SK-N-SH treated with all-trans-retinoic acid at 6 μM for 48 hours (cell line): ENCODE data around the gene MIOS.

ENCODE experiments used
- ATAC-seq: fragments of 200-7000 bp; cut with Tn5 transposase; 3 replicates; pipeline ENCODE4 v1.9.1; 2020; ENCODE audit warnings: mild to moderate bottlenecking, moderate library complexity
- ARNTL ChIP-seq: fragments of 450-650 bp; formaldehyde crosslinking; IDR thresholded peaks from 2 replicates; pipeline ENCODE4 v1.5.0; 2020; ENCODE audit warnings: low read depth, mild to moderate bottlenecking, moderate library complexity, borderline replicate concordance
- BACH2 ChIP-seq: fragments of 250-450 bp; sonication (Bioruptor Pico); IDR thresholded peaks from 2 replicates; pipeline ENCODE4 v1.9.0; 2021; ENCODE audit warnings: mild to moderate bottlenecking, borderline replicate concordance
- CREB5 ChIP-seq: fragments of 250-450 bp; sonication (Bioruptor Pico); IDR thresholded peaks from 2 replicates; pipeline ENCODE4 v1.5.1; 2020; ENCODE audit warnings: low read depth, mild to moderate bottlenecking, moderate library complexity
- CSDC2 ChIP-seq: fragments of 250-450 bp; sonication (Bioruptor Pico); IDR thresholded peaks from 2 replicates; pipeline ENCODE4 v1.5.0; 2020; ENCODE audit warnings: mild to moderate bottlenecking, moderate library complexity
- CSRNP3 ChIP-seq: fragments of 250-450 bp; sonication (Bioruptor Pico); IDR thresholded peaks from 2 replicates; pipeline ENCODE4 v1.5.1; 2021; ENCODE audit warnings: mild to moderate bottlenecking, moderate library complexity
- ESRRG ChIP-seq: fragments of 250-450 bp; sonication (Bioruptor Pico); IDR thresholded peaks from 2 replicates; pipeline ENCODE4 v1.6.1; 2021; ENCODE audit warnings: mild to moderate bottlenecking
- GLIS3 ChIP-seq: fragments of 250-450 bp; sonication (Bioruptor Pico); IDR thresholded peaks from 2 replicates; pipeline ENCODE4 v1.5.0; 2020; ENCODE audit warnings: mild to moderate bottlenecking, moderate library complexity
- ISL1 ChIP-seq: fragments of 250-450 bp; sonication (Bioruptor Pico); IDR thresholded peaks from 2 replicates; pipeline ENCODE4 v2.1.2; 2022; ENCODE audit warnings: mild to moderate bottlenecking, moderate library complexity
- OSR1 ChIP-seq: fragments of 250-450 bp; sonication (Bioruptor Pico); IDR thresholded peaks from 2 replicates; pipeline ENCODE4 v1.8.0; 2022; ENCODE audit warnings: moderate library complexity, mild to moderate bottlenecking, inconsistent platforms
- POU6F1 ChIP-seq: fragments of 250-450 bp; sonication (Bioruptor Pico); IDR thresholded peaks from 2 replicates; pipeline ENCODE4 v1.8.0; 2021; ENCODE audit warnings: low read depth, mild to moderate bottlenecking, moderate library complexity, borderline replicate concordance
- PPARA ChIP-seq: fragments of 250-450 bp; sonication (Bioruptor Pico); IDR thresholded peaks from 2 replicates; pipeline ENCODE4 v1.5.0; 2020; ENCODE audit warnings: mild to moderate bottlenecking, borderline replicate concordance
- RARB ChIP-seq: fragments of 250-450 bp; sonication (Bioruptor Pico); IDR thresholded peaks from 2 replicates; pipeline ENCODE4 v1.8.0; 2021; ENCODE audit warnings: mild to moderate bottlenecking, moderate library complexity
- SNAI2 ChIP-seq: fragments of 250-450 bp; sonication (Bioruptor Pico); IDR thresholded peaks from 2 replicates; pipeline ENCODE4 v1.5.0; 2020; ENCODE audit warnings: mild to moderate bottlenecking, moderate library complexity
- TCF4 ChIP-seq: fragments of 250-450 bp; sonication (Bioruptor Pico); IDR thresholded peaks from 2 replicates; pipeline ENCODE4 v1.8.0; 2021; ENCODE audit warnings: mild to moderate bottlenecking, moderate library complexity, borderline replicate concordance
- TOX ChIP-seq: fragments of 250-450 bp; sonication (Bioruptor Pico); IDR thresholded peaks from 2 replicates; pipeline ENCODE4 v1.8.0; 2021; ENCODE audit warnings: mild to moderate bottlenecking, moderate library complexity, borderline replicate concordance
- TSHZ2 ChIP-seq: fragments of 250-450 bp; sonication (Bioruptor Pico); IDR thresholded peaks from 2 replicates; pipeline ENCODE4 v1.5.0; 2020; ENCODE audit warnings: mild to moderate bottlenecking, moderate library complexity
- ZC3H10 ChIP-seq: fragments of 250-450 bp; sonication (Bioruptor Pico); IDR thresholded peaks from 2 replicates; pipeline ENCODE4 v1.5.1; 2021; ENCODE audit warnings: mild to moderate bottlenecking, moderate library complexity
- ZFP3 ChIP-seq: fragments of 250-450 bp; sonication (Bioruptor Pico); IDR thresholded peaks from 2 replicates; pipeline ENCODE4 v1.5.0; 2020; ENCODE audit warnings: mild to moderate bottlenecking, moderate library complexity
- ZFP30 ChIP-seq: fragments of 450-650 bp; formaldehyde crosslinking; IDR thresholded peaks from 2 replicates; pipeline ENCODE4 v1.5.0; 2022; ENCODE audit warnings: mild to moderate bottlenecking, moderate library complexity
- ZNF70 ChIP-seq: fragments of 450-650 bp; formaldehyde crosslinking; IDR thresholded peaks from 2 replicates; pipeline ENCODE4 v1.5.0; 2020; ENCODE audit warnings: mild to moderate bottlenecking, moderate library complexity
- ZNF8 ChIP-seq: fragments of 450-650 bp; formaldehyde crosslinking; IDR thresholded peaks from 2 replicates; pipeline ENCODE4 v1.5.0; 2020; ENCODE audit warnings: mild to moderate bottlenecking, moderate library complexity

Gene MIOS

GRCh38 chr7:7617550-7617949 is 50.9 kb downstream of the MIOS start (continued):
- TF ChIP-seq POU6F1 (CRISPR knock-in tag) (no peak), ZNF70 (CRISPR knock-in tag) (no peak), PPARA (CRISPR knock-in tag) (no peak), ZNF8 (CRISPR knock-in tag) (no peak), ISL1 (CRISPR knock-in tag) (no peak)

- no peak for ATAC-seq
- TF ChIP-seq ISL1 (CRISPR knock-in tag) (no peak), GLIS3 (no peak), RARB (no peak), ZNF8 (CRISPR knock-in tag) (no peak), CSDC2 (CRISPR knock-in tag) (no peak), ZNF70 (CRISPR knock-in tag) (no peak), ARNTL (CRISPR knock-in tag) (no peak), OSR1 (no peak)
- TF ChIP-seq, all 23 proteins: peak for 0
These were observed 51.7 kb downstream of the MIOS start for GRCh38 chr7:7618410-7618809.

- TF ChIP-seq ARNTL (CRISPR knock-in tag) = no peak
- no peak for TF ChIP-seq RARB
- no peak for TF ChIP-seq POU6F1 (CRISPR knock-in tag)
- no peak for TF ChIP-seq ZC3H10
- no peak for TF ChIP-seq TCF4 (CRISPR knock-in tag)
- TF ChIP-seq TOX (CRISPR knock-in tag) = no peak
- no peak for TF ChIP-seq GLIS3
- no peak for TF ChIP-seq ZNF8 (CRISPR knock-in tag)
- TF ChIP-seq TSHZ2 (CRISPR knock-in tag) = no peak
- TF ChIP-seq CSRNP3 (CRISPR knock-in tag) = no peak
- TF ChIP-seq CSDC2 (CRISPR knock-in tag) = no peak
- no peak for TF ChIP-seq CREB5
- TF ChIP-seq OSR1 = no peak
- TF ChIP-seq ZFP30 (CRISPR knock-in tag) = no peak
- TF ChIP-seq SNAI2 (CRISPR knock-in tag) = no peak
- no peak for TF ChIP-seq BACH2 (CRISPR knock-in tag)
- TF ChIP-seq PPARA (CRISPR knock-in tag) = no peak
- no peak for TF ChIP-seq ZFP3 (CRISPR knock-in tag)
- ATAC-seq = no peak
These were observed 53.6 kb downstream of the MIOS start for GRCh38 chr7:7620236-7620635.

GRCh38 chr7:7620644-7621210 is 54.0 kb downstream of the MIOS start:
- ATAC-seq = no peak
- TF ChIP-seq ZNF70 (CRISPR knock-in tag) = 0 out of 2 replicates have a peak, but pooled peaks have one; percentile 8
- 0 out of 2 replicates have a peak, but pooled peaks have one; percentile 42 for TF ChIP-seq BACH2 (CRISPR knock-in tag)
- TF ChIP-seq TCF4 (CRISPR knock-in tag) = 0 out of 2 replicates have a peak, but pooled peaks have one; percentile 47
- 0 out of 2 replicates have a peak, but pooled peaks have one; percentile 28 for TF ChIP-seq ARNTL (CRISPR knock-in tag)
- no peak for TF ChIP-seq ESRRG (CRISPR knock-in tag)
- TF ChIP-seq GLIS3 = no peak
- TF ChIP-seq PPARA (CRISPR knock-in tag) = no peak
